ENCODE results near the gene IL37. TPM values are rescaled to one million over a fixed set of nuclear protein-coding genes. Genes with fewer than 3 reads are reported as not detected.

IL37 gene
- total and polyA plus RNA-seq, 2 donors from 2014 or later, result not detected

DNA sequence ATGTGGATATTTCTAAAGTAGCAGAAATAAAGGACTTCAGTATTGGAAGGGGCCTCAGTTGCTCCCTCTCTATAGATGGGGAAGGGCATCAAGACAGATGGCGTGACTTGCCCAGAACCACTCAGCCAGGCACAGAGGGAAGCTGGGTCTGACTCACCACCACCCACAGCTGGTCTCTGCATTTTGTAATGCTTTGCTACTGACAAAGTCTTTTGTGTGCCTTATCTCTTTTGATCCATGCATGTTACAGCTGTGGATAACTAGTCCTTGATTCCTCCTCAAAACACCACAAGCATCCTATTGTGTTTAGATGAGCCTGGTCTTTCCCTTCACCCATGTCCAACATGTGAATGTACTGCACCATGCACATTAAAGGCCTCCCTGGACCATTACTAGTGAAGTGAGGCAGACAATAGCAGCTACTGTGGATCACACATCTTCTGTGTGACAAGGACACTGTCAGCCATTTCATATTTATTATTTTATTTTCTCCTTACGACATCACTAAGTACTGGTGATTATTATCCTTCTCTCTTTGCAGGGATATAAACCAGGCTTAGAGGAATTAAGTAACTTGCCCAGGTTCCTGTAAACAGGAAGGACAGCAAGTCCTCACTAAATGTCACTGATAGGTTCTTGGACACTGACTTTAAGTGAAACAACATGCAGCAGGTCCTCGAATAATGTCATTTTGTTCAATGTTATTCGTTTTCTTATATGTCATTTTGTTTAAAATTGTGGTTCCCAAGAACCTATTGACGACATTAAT lies 29.6 kb upstream of the IL37 start:
- no peak overlapping the region for H3K9ac ChIP-seq (ENCODE audit: low read length in 3 of 3)
- H3K27me3 ChIP-seq (ENCODE audit: control insufficient read depth, insufficient read depth, low read length), result no peaks in the 10 kb centered on the region
- intact Hi-C loops (cut with DNase I), result no loop called here
- no peaks in the 10 kb centered on the region for H3K4me1 ChIP-seq (ENCODE audit: control insufficient read depth in 2 of 3, insufficient read depth in 2 of 3, low read depth in 1 of 3, low read length in 3 of 3)
- H3K4me3 ChIP-seq (ENCODE audit: low read length in 3 of 3), result no peak overlapping the region
- FAIRE-seq, result no peak
- H3K27ac ChIP-seq (ENCODE audit: low read depth in 2 of 2, low read length in 2 of 2), result no peak overlapping the region
- H3K36me3 ChIP-seq (ENCODE audit: control insufficient read depth in 2 of 3, insufficient read depth in 3 of 3, low read length in 3 of 3), result no peaks in the 10 kb centered on the region
- TF ChIP-seq, protein P1, sequence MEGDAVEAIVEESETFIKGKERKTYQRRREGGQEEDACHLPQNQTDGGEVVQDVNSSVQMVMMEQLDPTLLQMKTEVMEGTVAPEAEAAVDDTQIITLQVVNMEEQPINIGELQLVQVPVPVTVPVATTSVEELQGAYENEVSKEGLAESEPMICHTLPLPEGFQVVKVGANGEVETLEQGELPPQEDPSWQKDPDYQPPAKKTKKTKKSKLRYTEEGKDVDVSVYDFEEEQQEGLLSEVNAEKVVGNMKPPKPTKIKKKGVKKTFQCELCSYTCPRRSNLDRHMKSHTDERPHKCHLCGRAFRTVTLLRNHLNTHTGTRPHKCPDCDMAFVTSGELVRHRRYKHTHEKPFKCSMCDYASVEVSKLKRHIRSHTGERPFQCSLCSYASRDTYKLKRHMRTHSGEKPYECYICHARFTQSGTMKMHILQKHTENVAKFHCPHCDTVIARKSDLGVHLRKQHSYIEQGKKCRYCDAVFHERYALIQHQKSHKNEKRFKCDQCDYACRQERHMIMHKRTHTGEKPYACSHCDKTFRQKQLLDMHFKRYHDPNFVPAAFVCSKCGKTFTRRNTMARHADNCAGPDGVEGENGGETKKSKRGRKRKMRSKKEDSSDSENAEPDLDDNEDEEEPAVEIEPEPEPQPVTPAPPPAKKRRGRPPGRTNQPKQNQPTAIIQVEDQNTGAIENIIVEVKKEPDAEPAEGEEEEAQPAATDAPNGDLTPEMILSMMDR (IDR thresholded peaks at IDR 0.05; ENCODE audit: borderline replicate concordance, extremely low read depth, insufficient read depth), result no peak
- DNase-seq, result no peak
- no peaks in the 10 kb centered on the region for H3K9me3 ChIP-seq (ENCODE audit: control insufficient read depth in 2 of 3, insufficient read depth in 1 of 3, low read length in 3 of 3)

DNA sequence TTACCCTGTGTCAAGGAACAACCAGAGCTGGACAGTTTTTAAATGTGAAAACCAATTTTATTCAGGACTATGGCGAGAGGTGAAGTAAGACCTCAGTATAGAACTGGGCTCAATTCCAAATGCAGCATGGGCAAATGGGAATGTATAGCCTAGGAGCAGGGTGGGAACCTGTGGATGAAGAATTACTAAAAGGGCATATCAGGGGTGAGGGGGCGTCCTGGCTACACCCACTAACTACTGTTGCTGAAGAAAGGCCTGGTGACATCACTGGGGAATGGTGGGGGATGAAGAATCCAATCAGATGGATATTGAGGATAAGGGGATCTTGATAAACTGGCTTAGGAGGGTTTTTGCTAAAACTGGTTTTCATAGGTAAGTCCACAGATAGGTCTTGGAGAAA lies 27.3 kb upstream of the IL37 start:
- no peak for FAIRE-seq
- Histone ChIP-seq H3K9ac (ENCODE audit: low read length in 3 of 3) (no peak overlapping the region), H3K4me1 (ENCODE audit: control insufficient read depth in 2 of 3, insufficient read depth in 2 of 3, low read depth in 1 of 3, low read length in 3 of 3) (no peaks in the 10 kb centered on the region), H3K9me3 (ENCODE audit: control insufficient read depth in 2 of 3, insufficient read depth in 1 of 3, low read length in 3 of 3) (no peaks in the 10 kb centered on the region), H3K4me3 (ENCODE audit: low read length in 3 of 3) (no peak overlapping the region), H3K27ac (ENCODE audit: low read depth in 2 of 2, low read length in 2 of 2) (no peak overlapping the region), H3K36me3 (ENCODE audit: control insufficient read depth in 2 of 3, insufficient read depth in 3 of 3, low read length in 3 of 3) (no peaks in the 10 kb centered on the region), H3K27me3 (ENCODE audit: control insufficient read depth, insufficient read depth, low read length) (no peaks in the 10 kb centered on the region)
- intact Hi-C loops (cut with DNase I), result no loop called here
- TF ChIP-seq, protein P1 (IDR thresholded peaks at IDR 0.05; ENCODE audit: borderline replicate concordance, extremely low read depth, insufficient read depth), result no peak
- DNase-seq, result no peak

DNA sequence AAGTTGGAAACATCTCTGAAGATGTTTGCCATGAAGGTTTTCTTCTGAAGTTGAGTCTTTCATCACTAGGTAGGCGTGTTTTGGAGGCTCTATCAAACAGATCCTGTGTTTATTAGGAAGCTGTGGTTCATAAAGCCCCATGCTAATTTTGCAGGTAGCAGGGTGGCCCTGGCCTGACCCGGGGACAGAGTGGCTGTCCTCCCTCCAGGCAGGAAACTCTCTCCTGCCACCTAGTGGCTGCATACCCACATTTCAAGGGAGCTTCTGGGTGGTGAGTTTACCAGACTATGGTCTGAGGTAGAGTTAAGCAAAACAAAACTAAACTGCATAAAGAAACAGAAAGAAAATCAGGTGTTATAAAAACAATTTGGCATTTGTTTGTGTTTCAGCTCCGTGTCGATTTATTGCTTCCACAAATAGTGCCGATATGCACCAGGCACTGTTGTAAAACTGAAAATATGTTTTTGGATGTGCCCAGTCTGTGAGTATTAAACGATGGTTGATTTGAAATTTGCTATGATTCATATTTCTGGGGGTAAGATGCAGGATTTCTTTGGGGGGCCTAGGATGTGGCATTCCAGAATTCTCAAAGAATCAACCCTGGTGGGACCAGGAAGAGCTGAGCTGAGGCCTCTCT lies 26.0 kb upstream of the IL37 start:
- intact Hi-C loops (cut with DNase I), result no loop called here
- H3K36me3 ChIP-seq (ENCODE audit: control insufficient read depth in 2 of 3, insufficient read depth in 3 of 3, low read length in 3 of 3), result no peaks in the 10 kb centered on the region
- no peak for DNase-seq
- no peaks in the 10 kb centered on the region for H3K9me3 ChIP-seq (ENCODE audit: control insufficient read depth in 2 of 3, insufficient read depth in 1 of 3, low read length in 3 of 3)
- H3K27ac ChIP-seq (ENCODE audit: low read depth in 2 of 2, low read length in 2 of 2), result no peak overlapping the region
- no peak overlapping the region for H3K9ac ChIP-seq (ENCODE audit: low read length in 3 of 3)
- no peaks in the 10 kb centered on the region for H3K27me3 ChIP-seq (ENCODE audit: control insufficient read depth, insufficient read depth, low read length)
- TF ChIP-seq, protein P1 (IDR thresholded peaks at IDR 0.05; ENCODE audit: borderline replicate concordance, extremely low read depth, insufficient read depth), result peak; percentile 69
- no peak overlapping the region for H3K4me3 ChIP-seq (ENCODE audit: low read length in 3 of 3)
- H3K4me1 ChIP-seq (ENCODE audit: control insufficient read depth in 2 of 3, insufficient read depth in 2 of 3, low read depth in 1 of 3, low read length in 3 of 3), result no peaks in the 10 kb centered on the region
- no peak for FAIRE-seq
